Measurements from ENCODE around the gene GAS7. TPM values are rescaled to one million over a fixed set of nuclear protein-coding genes. Genes with fewer than 3 reads are reported as not detected.

GAS7 gene
- total RNA-seq, 4 donors from 2014 or later = 242 to 309 (median 264) TPM

GRCh38 chr17:9900044-9900594 lies 298.3 kb downstream of the GAS7 start:
- Histone ChIP-seq H3K27ac (peak overlapping the region in 3 of 4 donors; percentile 29 to 76 (median 34)), H3K9me3 (peaks cover 0 to under 1% (median 0%) of the 10 kb centered on the region in 4 donors), H3K4me3 (no peak overlapping the region), H3K4me1 (peaks cover 0 to 19% (median 11%) of the 10 kb centered on the region in 4 donors), H3K36me3 (no peaks in the 10 kb centered on the region), H3K27me3 (no peaks in the 10 kb centered on the region)
- TF ChIP-seq CTCF (IDR thresholded peaks at IDR 0.05) (no peak), EP300 (IDR thresholded peaks at IDR 0.05) (no peak), POLR2A (IDR thresholded peaks at IDR 0.05) (no peak)
- 36 to 44% methylated on average over 8 of the region's 8 CpGs for WGBS, 2 donors
- DNase-seq (ENCODE audit: low spot score in 2 of 2) = no peak

DNA sequence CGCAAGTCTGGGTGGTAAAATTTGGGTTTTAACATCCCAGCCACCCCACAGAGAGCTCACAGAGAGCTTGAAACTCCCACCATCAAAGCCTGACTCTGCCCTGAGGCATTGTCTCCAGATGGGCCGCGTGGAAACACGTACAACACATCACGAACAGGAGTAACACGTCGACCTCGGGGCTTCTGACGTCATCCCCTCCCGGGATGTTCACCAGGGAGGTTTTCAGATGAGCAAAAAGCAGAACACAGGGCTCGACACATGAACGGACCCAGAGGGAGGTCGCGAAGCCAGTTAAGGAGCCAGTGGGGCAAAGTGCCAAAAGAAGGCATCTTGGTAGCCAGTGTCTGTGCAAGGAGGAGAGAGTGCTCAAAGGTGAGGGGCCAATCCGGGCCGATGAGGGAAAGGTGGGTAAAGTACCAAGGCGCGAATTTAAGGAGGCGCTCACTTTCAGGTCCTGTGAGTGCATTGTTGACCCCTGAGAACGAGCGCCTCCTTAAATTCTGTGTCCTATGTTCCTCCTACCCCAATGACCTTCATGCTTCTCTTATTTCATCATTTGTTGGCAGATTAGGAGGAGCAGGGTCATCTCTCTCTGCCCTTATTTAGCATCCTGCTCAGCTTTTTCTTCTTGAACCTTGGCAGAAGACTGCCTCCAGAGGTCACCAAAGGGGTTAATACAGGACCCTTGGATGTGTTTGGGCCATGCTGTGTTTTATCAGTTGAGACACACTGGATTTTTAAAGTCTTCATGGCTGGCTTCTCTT lies 298.9 kb downstream of the GAS7 start:
- Histone ChIP-seq H3K27me3 (no peaks in the 10 kb centered on the region), H3K27ac (peak overlapping the region in 2 of 4 donors; percentile 29 to 76), H3K36me3 (no peaks in the 10 kb centered on the region), H3K9me3 (peaks cover 0 to 7% (median 0%) of the 10 kb centered on the region in 4 donors), H3K4me1 (peaks cover 0 to 19% (median 11%) of the 10 kb centered on the region in 4 donors), H3K4me3 (no peak overlapping the region)
- 69 to 72% methylated on average over 21 of the region's 21 CpGs for WGBS, 2 donors
- TF ChIP-seq POLR2A (IDR thresholded peaks at IDR 0.05) (no peak), EP300 (IDR thresholded peaks at IDR 0.05) (peak in 1 of 2 donors; percentile 30)
- DNase-seq (ENCODE audit: low spot score in 2 of 2) = peak; percentile 35 to 50

- H3K27me3 ChIP-seq = no peaks in the 10 kb centered on the region
- TF ChIP-seq POLR2A (IDR thresholded peaks at IDR 0.05) = no peak
- no peak for TF ChIP-seq CTCF (IDR thresholded peaks at IDR 0.05)
- no peak for TF ChIP-seq EP300 (IDR thresholded peaks at IDR 0.05)
- H3K27ac ChIP-seq = peak overlapping the region in 2 of 4 donors; percentile 29 to 48
- peaks cover 0 to 8% (median 0%) of the 10 kb centered on the region in 4 donors for H3K9me3 ChIP-seq
- H3K36me3 ChIP-seq = no peaks in the 10 kb centered on the region
- 93 to 94% methylated on average over 8 of the region's 8 CpGs for WGBS, 2 donors
- H3K4me3 ChIP-seq = no peak overlapping the region
- no peak for DNase-seq (ENCODE audit: low spot score in 2 of 2)
- peaks cover 0 to 19% (median 11%) of the 10 kb centered on the region in 4 donors for H3K4me1 ChIP-seq
Observed at GRCh38 chr17:9898812-9899211, 299.6 kb downstream of the GAS7 start.

GRCh38 chr17:9897372-9897968 lies 300.9 kb downstream of the GAS7 start:
- TF ChIP-seq POLR2A (IDR thresholded peaks at IDR 0.05) (no peak), EP300 (IDR thresholded peaks at IDR 0.05) (no peak), CTCF (IDR thresholded peaks at IDR 0.05) (no peak)
- no peaks in the 10 kb centered on the region for H3K36me3 ChIP-seq
- no peak overlapping the region for H3K4me3 ChIP-seq
- H3K9me3 ChIP-seq = peaks cover 0 to 8% (median 0%) of the 10 kb centered on the region in 4 donors
- DNase-seq (ENCODE audit: low spot score in 2 of 2) = no peak
- 85 to 89% methylated on average over 11 to 13 of the region's 13 CpGs for WGBS, 2 donors
- peaks cover 0 to 19% (median 11%) of the 10 kb centered on the region in 4 donors for H3K4me1 ChIP-seq
- H3K27me3 ChIP-seq = no peaks in the 10 kb centered on the region
- H3K27ac ChIP-seq = no peak overlapping the region

- Histone ChIP-seq H3K9me3 (peaks cover 0 to 8% (median 0%) of the 10 kb centered on the region in 4 donors), H3K4me1 (peaks cover 0 to 17% (median 11%) of the 10 kb centered on the region in 4 donors)
- TF ChIP-seq EP300 (IDR thresholded peaks at IDR 0.05) (no peak), POLR2A (IDR thresholded peaks at IDR 0.05) (no peak), CTCF (IDR thresholded peaks at IDR 0.05) (no peak)
Observed at GRCh38 chr17:9895923-9896322, 302.5 kb downstream of the GAS7 start.

More at GRCh38 chr17:9895923-9896322, 302.5 kb downstream of the GAS7 start:
- no peak for DNase-seq (ENCODE audit: low spot score in 2 of 2)
- H3K27ac ChIP-seq = no peak overlapping the region
- H3K27me3 ChIP-seq = no peaks in the 10 kb centered on the region
- H3K36me3 ChIP-seq = no peaks in the 10 kb centered on the region
- H3K4me3 ChIP-seq = no peak overlapping the region

All from tibial nerve (tissue), 4 donors.